ENCODE data around the gene PKD1.

The PKD1 gene

GRCh38 chr16:2053897-2054296, 81.8 kb downstream of the PKD1 start:
- Histone ChIP-seq H3K4me1 (ENCODE audit: control insufficient read depth, insufficient read depth, low read length) (peaks cover 11% of the 10 kb centered on the region), H3K36me3 (ENCODE audit: control insufficient read depth, insufficient read depth, low read length) (peaks cover 11% of the 10 kb centered on the region), H3K27me3 (ENCODE audit: control insufficient read depth, insufficient read depth, low read length, poor library complexity, severe bottlenecking) (no peaks in the 10 kb centered on the region), H3K4me3 (ENCODE audit: insufficient read depth, low read depth, low read length) (no peak overlapping the region), H3K27ac (ENCODE audit: insufficient read depth, low read depth, low read length, poor library complexity, severe bottlenecking) (no peak overlapping the region), H3K9me3 (ENCODE audit: control insufficient read depth, low read length) (no peaks in the 10 kb centered on the region)
- 95% methylated on average over 17 of the region's 17 CpGs for WGBS, 2 experiments

DNA sequence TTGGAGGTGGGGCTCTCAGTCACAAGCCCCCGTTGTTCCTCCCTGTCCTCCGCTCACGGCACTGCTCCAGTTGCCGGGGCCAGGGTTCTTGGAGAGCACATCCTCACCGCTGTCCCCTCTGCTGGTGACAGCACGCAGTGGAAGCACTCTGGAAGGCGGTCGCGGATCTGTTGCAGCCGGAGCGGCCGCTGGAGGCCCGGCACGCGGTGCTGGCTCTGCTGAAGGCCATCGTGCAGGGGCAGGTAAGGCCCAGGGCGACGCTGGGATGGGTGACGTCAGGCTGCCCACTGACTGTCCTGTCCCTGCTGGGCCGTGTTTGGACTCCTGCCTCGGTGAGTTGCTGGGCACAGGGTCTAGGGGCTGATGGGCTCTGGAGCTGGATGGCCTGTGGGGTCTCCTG, 82.5 kb downstream of the PKD1 start:
- H3K27me3 ChIP-seq (ENCODE audit: control insufficient read depth, insufficient read depth, low read length, poor library complexity, severe bottlenecking): no peaks in the 10 kb centered on the region
- H3K36me3 ChIP-seq (ENCODE audit: control insufficient read depth, insufficient read depth, low read length): peaks cover 11% of the 10 kb centered on the region
- H3K9me3 ChIP-seq (ENCODE audit: control insufficient read depth, low read length): no peaks in the 10 kb centered on the region
- H3K4me3 ChIP-seq (ENCODE audit: insufficient read depth, low read depth, low read length): no peak overlapping the region
- H3K27ac ChIP-seq (ENCODE audit: insufficient read depth, low read depth, low read length, poor library complexity, severe bottlenecking): no peak overlapping the region
- whole genome bisulfite sequencing, 2 experiments: 96% methylated on average over 21 of the region's 21 CpGs
- H3K4me1 ChIP-seq (ENCODE audit: control insufficient read depth, insufficient read depth, low read length): peaks cover 4% of the 10 kb centered on the region

DNA sequence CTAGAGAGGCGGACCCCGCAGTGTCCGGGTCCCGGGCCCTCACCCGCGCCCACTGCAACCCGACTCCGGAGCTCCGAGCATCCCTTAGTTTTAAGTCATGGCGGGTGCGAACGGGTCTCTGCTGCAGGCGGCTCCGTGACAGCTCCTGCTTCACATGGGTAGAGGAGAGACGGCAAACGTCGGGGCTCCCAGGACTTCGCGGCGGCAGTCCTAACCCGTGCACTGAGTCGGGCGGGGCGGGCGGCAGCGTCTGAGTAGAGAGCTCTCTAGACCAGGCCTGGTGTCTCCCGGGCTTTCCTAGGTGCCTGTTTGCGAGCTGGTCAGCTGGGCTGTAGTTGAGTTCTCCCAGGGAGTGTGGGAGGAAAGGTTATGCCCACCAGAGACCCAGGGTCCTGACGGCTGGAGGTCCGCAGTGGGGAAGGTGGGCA, 87.6 kb downstream of the PKD1 start:
- peak overlapping the region; percentile 92 for H3K4me3 ChIP-seq (ENCODE audit: insufficient read depth, low read depth, low read length)
- no peaks in the 10 kb centered on the region for H3K4me1 ChIP-seq (ENCODE audit: control insufficient read depth, insufficient read depth, low read length)
- no peak overlapping the region for H3K27ac ChIP-seq (ENCODE audit: insufficient read depth, low read depth, low read length, poor library complexity, severe bottlenecking)
- no peaks in the 10 kb centered on the region for H3K27me3 ChIP-seq (ENCODE audit: control insufficient read depth, insufficient read depth, low read length, poor library complexity, severe bottlenecking)
- WGBS, 2 experiments: 2 to 3% methylated on average over 30 of the region's 30 CpGs
- no peaks in the 10 kb centered on the region for H3K9me3 ChIP-seq (ENCODE audit: control insufficient read depth, low read length)
- peaks cover 4% of the 10 kb centered on the region for H3K36me3 ChIP-seq (ENCODE audit: control insufficient read depth, insufficient read depth, low read length)

- no peak within 1 kb of the TSS for H3K27ac ChIP-seq (ENCODE audit: insufficient read depth, low read depth, low read length, poor library complexity, severe bottlenecking)
- H3K27me3 ChIP-seq (ENCODE audit: control insufficient read depth, insufficient read depth, low read length, poor library complexity, severe bottlenecking): no peaks in the 10 kb centered on the region
- WGBS, 2 experiments: 0 to 1% methylated on average over 81 of the region's 81 CpGs
- no peaks in the 10 kb centered on the region for H3K36me3 ChIP-seq (ENCODE audit: control insufficient read depth, insufficient read depth, low read length)
- no peaks in the 10 kb centered on the region for H3K4me1 ChIP-seq (ENCODE audit: control insufficient read depth, insufficient read depth, low read length)
- peak within 1 kb of the TSS; percentile 92 for H3K4me3 ChIP-seq (ENCODE audit: insufficient read depth, low read depth, low read length)
- H3K9me3 ChIP-seq (ENCODE audit: control insufficient read depth, low read length): no peaks in the 10 kb centered on the region
Observed at GRCh38 chr16:2047330-2048115, 88.2 kb downstream of the PKD1 start, which contains the start of the genes NTHL1 and TSC2. NTHL1 (minus strand) TSS chr16:2047834; CDS start chr16:2047823, 11 bp downstream. TSC2 (plus strand) TSS chr16:2047985; CDS start chr16:2048616, 631 bp downstream.

DNA sequence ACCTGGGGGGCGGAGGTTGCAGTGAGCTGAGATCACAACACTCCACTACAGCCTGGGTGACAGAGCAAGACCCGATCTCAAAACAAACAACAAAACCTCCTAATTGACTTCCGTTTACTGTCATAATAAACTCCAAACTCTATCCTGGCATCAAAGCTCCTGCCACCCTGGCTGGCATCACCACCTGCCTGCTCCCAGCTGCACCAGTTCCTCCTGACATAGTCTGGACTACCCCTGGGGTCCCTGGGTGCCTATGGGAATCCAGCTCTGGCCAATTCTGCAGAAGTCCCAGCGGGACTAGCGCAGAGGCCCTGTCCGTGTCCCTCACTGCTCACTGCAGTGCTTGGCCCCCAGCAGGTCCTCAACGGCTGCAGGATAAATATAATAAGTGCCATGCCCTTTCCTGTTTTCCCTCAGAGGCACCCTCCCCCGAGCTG, 88.8 kb downstream of the PKD1 start:
- Histone ChIP-seq H3K27ac (ENCODE audit: insufficient read depth, low read depth, low read length, poor library complexity, severe bottlenecking) (no peak overlapping the region), H3K4me3 (ENCODE audit: insufficient read depth, low read depth, low read length) (peak overlapping the region; percentile 92), H3K27me3 (ENCODE audit: control insufficient read depth, insufficient read depth, low read length, poor library complexity, severe bottlenecking) (no peaks in the 10 kb centered on the region), H3K4me1 (ENCODE audit: control insufficient read depth, insufficient read depth, low read length) (no peaks in the 10 kb centered on the region), H3K9me3 (ENCODE audit: control insufficient read depth, low read length) (no peaks in the 10 kb centered on the region), H3K36me3 (ENCODE audit: control insufficient read depth, insufficient read depth, low read length) (no peaks in the 10 kb centered on the region)
- WGBS, 2 experiments: 40 to 44% methylated on average over 8 of the region's 8 CpGs

GRCh38 chr16:2045965-2046892, 89.5 kb downstream of the PKD1 start:
- no peak overlapping the region for H3K27ac ChIP-seq (ENCODE audit: insufficient read depth, low read depth, low read length, poor library complexity, severe bottlenecking)
- no peaks in the 10 kb centered on the region for H3K4me1 ChIP-seq (ENCODE audit: control insufficient read depth, insufficient read depth, low read length)
- no peaks in the 10 kb centered on the region for H3K9me3 ChIP-seq (ENCODE audit: control insufficient read depth, low read length)
- H3K4me3 ChIP-seq (ENCODE audit: insufficient read depth, low read depth, low read length): no peak overlapping the region
- H3K27me3 ChIP-seq (ENCODE audit: control insufficient read depth, insufficient read depth, low read length, poor library complexity, severe bottlenecking): no peaks in the 10 kb centered on the region
- WGBS, 2 experiments: 92 to 94% methylated on average over 21 of the region's 21 CpGs
- H3K36me3 ChIP-seq (ENCODE audit: control insufficient read depth, insufficient read depth, low read length): no peaks in the 10 kb centered on the region

DNA sequence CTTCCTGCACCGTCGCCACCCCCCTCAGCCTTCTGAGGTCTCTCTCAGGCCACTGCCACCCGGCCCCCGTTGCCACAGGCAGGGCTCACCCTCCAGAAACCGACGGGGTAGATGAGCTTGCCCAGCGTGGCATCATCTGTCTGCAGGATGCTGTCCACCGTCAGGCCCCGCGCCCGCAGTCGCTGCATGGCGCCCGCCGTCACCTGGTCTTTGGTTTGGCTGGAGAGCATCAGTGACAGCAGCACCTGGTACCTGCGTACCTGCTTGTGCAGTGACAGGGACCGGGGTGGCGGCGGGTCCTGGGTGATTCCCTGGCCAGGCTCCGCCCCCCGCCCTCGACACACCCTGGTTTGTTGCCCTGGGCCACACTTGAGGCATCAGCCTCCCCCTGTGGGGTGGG, 91.2 kb downstream of the PKD1 start:
- 94 to 96% methylated on average over 22 of the region's 22 CpGs for WGBS, 2 experiments
- H3K27me3 ChIP-seq (ENCODE audit: control insufficient read depth, insufficient read depth, low read length, poor library complexity, severe bottlenecking): no peaks in the 10 kb centered on the region
- H3K36me3 ChIP-seq (ENCODE audit: control insufficient read depth, insufficient read depth, low read length): no peaks in the 10 kb centered on the region
- no peaks in the 10 kb centered on the region for H3K4me1 ChIP-seq (ENCODE audit: control insufficient read depth, insufficient read depth, low read length)
- H3K9me3 ChIP-seq (ENCODE audit: control insufficient read depth, low read length): no peaks in the 10 kb centered on the region
- no peak overlapping the region for H3K27ac ChIP-seq (ENCODE audit: insufficient read depth, low read depth, low read length, poor library complexity, severe bottlenecking)
- H3K4me3 ChIP-seq (ENCODE audit: insufficient read depth, low read depth, low read length): no peak overlapping the region

- no peaks in the 10 kb centered on the region for H3K9me3 ChIP-seq (ENCODE audit: control insufficient read depth, low read length)
- H3K27me3 ChIP-seq (ENCODE audit: control insufficient read depth, insufficient read depth, low read length, poor library complexity, severe bottlenecking): no peaks in the 10 kb centered on the region
- H3K27ac ChIP-seq (ENCODE audit: insufficient read depth, low read depth, low read length, poor library complexity, severe bottlenecking): no peak overlapping the region
- 91 to 93% methylated on average over 26 of the region's 26 CpGs for WGBS, 2 experiments
- no peak overlapping the region for H3K4me3 ChIP-seq (ENCODE audit: insufficient read depth, low read depth, low read length)
- no peaks in the 10 kb centered on the region for H3K36me3 ChIP-seq (ENCODE audit: control insufficient read depth, insufficient read depth, low read length)
- H3K4me1 ChIP-seq (ENCODE audit: control insufficient read depth, insufficient read depth, low read length): no peaks in the 10 kb centered on the region
Observed at GRCh38 chr16:2043667-2044451, 91.8 kb downstream of the PKD1 start.

GRCh38 chr16:2042986-2043666, 92.6 kb downstream of the PKD1 start:
- no peaks in the 10 kb centered on the region for H3K4me1 ChIP-seq (ENCODE audit: control insufficient read depth, insufficient read depth, low read length)
- no peaks in the 10 kb centered on the region for H3K27me3 ChIP-seq (ENCODE audit: control insufficient read depth, insufficient read depth, low read length, poor library complexity, severe bottlenecking)
- H3K9me3 ChIP-seq (ENCODE audit: control insufficient read depth, low read length): no peaks in the 10 kb centered on the region
- H3K4me3 ChIP-seq (ENCODE audit: insufficient read depth, low read depth, low read length): no peak overlapping the region
- no peaks in the 10 kb centered on the region for H3K36me3 ChIP-seq (ENCODE audit: control insufficient read depth, insufficient read depth, low read length)
- no peak overlapping the region for H3K27ac ChIP-seq (ENCODE audit: insufficient read depth, low read depth, low read length, poor library complexity, severe bottlenecking)
- whole genome bisulfite sequencing, 2 experiments: 96 to 97% methylated on average over 11 of the region's 11 CpGs

All from ectodermal cell (in vitro differentiated cells).